ENCODE data around the gene TTLL11.

GRCh38 chr9:121836366-121836885 lies 256.7 kb downstream of the TTLL11 start:
- TF ChIP-seq, protein P1, sequence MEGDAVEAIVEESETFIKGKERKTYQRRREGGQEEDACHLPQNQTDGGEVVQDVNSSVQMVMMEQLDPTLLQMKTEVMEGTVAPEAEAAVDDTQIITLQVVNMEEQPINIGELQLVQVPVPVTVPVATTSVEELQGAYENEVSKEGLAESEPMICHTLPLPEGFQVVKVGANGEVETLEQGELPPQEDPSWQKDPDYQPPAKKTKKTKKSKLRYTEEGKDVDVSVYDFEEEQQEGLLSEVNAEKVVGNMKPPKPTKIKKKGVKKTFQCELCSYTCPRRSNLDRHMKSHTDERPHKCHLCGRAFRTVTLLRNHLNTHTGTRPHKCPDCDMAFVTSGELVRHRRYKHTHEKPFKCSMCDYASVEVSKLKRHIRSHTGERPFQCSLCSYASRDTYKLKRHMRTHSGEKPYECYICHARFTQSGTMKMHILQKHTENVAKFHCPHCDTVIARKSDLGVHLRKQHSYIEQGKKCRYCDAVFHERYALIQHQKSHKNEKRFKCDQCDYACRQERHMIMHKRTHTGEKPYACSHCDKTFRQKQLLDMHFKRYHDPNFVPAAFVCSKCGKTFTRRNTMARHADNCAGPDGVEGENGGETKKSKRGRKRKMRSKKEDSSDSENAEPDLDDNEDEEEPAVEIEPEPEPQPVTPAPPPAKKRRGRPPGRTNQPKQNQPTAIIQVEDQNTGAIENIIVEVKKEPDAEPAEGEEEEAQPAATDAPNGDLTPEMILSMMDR (conservative IDR thresholded peaks at IDR 0.05; ENCODE audit: low read depth in 2 of 2): no peak
- no peak for TF ChIP-seq JUNB (IDR thresholded peaks at IDR 0.05; ENCODE audit: unreplicated experiment)
- no peak for TF ChIP-seq EZH2 (IDR thresholded peaks at IDR 0.05; ENCODE audit: low read depth, unreplicated experiment)
- TF ChIP-seq, protein P2, sequence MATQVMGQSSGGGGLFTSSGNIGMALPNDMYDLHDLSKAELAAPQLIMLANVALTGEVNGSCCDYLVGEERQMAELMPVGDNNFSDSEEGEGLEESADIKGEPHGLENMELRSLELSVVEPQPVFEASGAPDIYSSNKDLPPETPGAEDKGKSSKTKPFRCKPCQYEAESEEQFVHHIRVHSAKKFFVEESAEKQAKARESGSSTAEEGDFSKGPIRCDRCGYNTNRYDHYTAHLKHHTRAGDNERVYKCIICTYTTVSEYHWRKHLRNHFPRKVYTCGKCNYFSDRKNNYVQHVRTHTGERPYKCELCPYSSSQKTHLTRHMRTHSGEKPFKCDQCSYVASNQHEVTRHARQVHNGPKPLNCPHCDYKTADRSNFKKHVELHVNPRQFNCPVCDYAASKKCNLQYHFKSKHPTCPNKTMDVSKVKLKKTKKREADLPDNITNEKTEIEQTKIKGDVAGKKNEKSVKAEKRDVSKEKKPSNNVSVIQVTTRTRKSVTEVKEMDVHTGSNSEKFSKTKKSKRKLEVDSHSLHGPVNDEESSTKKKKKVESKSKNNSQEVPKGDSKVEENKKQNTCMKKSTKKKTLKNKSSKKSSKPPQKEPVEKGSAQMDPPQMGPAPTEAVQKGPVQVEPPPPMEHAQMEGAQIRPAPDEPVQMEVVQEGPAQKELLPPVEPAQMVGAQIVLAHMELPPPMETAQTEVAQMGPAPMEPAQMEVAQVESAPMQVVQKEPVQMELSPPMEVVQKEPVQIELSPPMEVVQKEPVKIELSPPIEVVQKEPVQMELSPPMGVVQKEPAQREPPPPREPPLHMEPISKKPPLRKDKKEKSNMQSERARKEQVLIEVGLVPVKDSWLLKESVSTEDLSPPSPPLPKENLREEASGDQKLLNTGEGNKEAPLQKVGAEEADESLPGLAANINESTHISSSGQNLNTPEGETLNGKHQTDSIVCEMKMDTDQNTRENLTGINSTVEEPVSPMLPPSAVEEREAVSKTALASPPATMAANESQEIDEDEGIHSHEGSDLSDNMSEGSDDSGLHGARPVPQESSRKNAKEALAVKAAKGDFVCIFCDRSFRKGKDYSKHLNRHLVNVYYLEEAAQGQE (IDR thresholded peaks at IDR 0.05; ENCODE audit: unreplicated experiment): no peak
- no peak for TF ChIP-seq POLR2AphosphoS5 (IDR thresholded peaks at IDR 0.05; ENCODE audit: low read depth)
- TF ChIP-seq EZH2phosphoT487 (IDR thresholded peaks at IDR 0.05; ENCODE audit: unreplicated experiment): no peak
